IMR-90 (cell line): ENCODE measurements around the gene ZNF526. TPM values are rescaled to one million over a fixed set of nuclear protein-coding genes. Genes with fewer than 3 reads are reported as not detected.
A peak's percentile ranks its signal among the peaks of the same experiment; 100 is the strongest.

Experiments used
- ATAC-seq: fragments of 200-7000 bp; cut with Tn5 transposase; 2 replicates; pipeline ENCODE4 v1.9.1; 2020; ENCODE audit warnings: low read depth, mild to moderate bottlenecking, moderate library complexity
- BruUV-seq: library from RNA; stranded (reverse); fragments of 400-500 nt; replicated peaks from 2 replicates; lab custom pipeline; 2021; lab: Mats Ljungman, UMichigan
- CTCF ChIA-PET: fragments of 300-600 bp; formaldehyde crosslinking; extraction: SDS; loops from one replicate; lab custom pipeline; 2021; ENCODE audit warnings: antibody characterized with exemption; lab: Yijun Ruan, JAX
- POLR2A ChIA-PET: fragments of 300-600 bp; sonication (Branson Sonifier 250); formaldehyde crosslinking; loops from one replicate; lab custom pipeline; 2022; ENCODE audit warnings: antibody characterized with exemption; ENCODE audit not compliant: unreplicated experiment; lab: Charles Lee
- DNase-seq: peaks from one replicate; pipeline ENCODE4 v3.0.0; 2013
- H2AFZ ChIP-seq: replicated peaks from 2 replicates; pipeline ENCODE3; 2013; ENCODE audit warnings: low read length, mild to moderate bottlenecking; ENCODE audit not compliant: poor library complexity
- H2AK5ac ChIP-seq: 2 replicates; pipeline ENCODE4 v1.6.1; 2013; ENCODE audit warnings: low read depth, low read length, inconsistent platforms
- H2AK9ac ChIP-seq: replicated peaks from 2 replicates; pipeline ENCODE3; 2013; ENCODE audit warnings: mild to moderate bottlenecking, low read depth, low read length, moderate library complexity; ENCODE audit not compliant: poor library complexity
- H2BK120ac ChIP-seq: 2 replicates; pipeline ENCODE4 v1.6.1; 2013; ENCODE audit warnings: low read depth, low read length, inconsistent platforms
- H2BK15ac ChIP-seq: 3 replicates; pipeline ENCODE4 v1.6.1; 2013; ENCODE audit warnings: low read depth, low read length, inconsistent platforms
- H2BK20ac ChIP-seq: 2 replicates; pipeline ENCODE4 v1.6.1; 2013; ENCODE audit warnings: low read depth, mild to moderate bottlenecking, inconsistent platforms, low read length, moderate library complexity
- H2BK5ac ChIP-seq: 2 replicates; pipeline ENCODE4 v1.6.1; 2013; ENCODE audit warnings: mild to moderate bottlenecking, low read depth, low read length, inconsistent platforms; ENCODE audit not compliant: poor library complexity, severe bottlenecking
- H3K14ac ChIP-seq: replicated peaks from 2 replicates; pipeline ENCODE4 v1.6.1; 2013; ENCODE audit warnings: low read depth, low read length, inconsistent platforms
- H3K18ac ChIP-seq: 2 replicates; pipeline ENCODE4 v1.6.1; 2013; ENCODE audit warnings: low read depth, low read length, control low read depth
- H3K23ac ChIP-seq: 2 replicates; pipeline ENCODE4 v1.6.1; 2013; ENCODE audit warnings: low read depth, low read length, inconsistent platforms
- H3K27ac ChIP-seq: 2 replicates; pipeline ENCODE4 v1.5.1; 2013; ENCODE audit warnings: mild to moderate bottlenecking, control low read depth, low read length; ENCODE audit not compliant: insufficient read depth
- H3K27me3 ChIP-seq: 2 replicates; pipeline ENCODE4 v1.6.1; 2013; ENCODE audit warnings: low read length; ENCODE audit not compliant: control insufficient read depth, insufficient read depth
- H3K36me3 ChIP-seq: 2 replicates; pipeline ENCODE4 v1.6.1; 2013; ENCODE audit warnings: low read length, mixed read lengths; ENCODE audit not compliant: control insufficient read depth, insufficient read depth
- H3K4ac ChIP-seq: 2 replicates; pipeline ENCODE4 v1.6.1; 2013; ENCODE audit warnings: low read depth, low read length, inconsistent platforms
- H3K4me1 ChIP-seq: 2 replicates; pipeline ENCODE4 v1.6.1; 2013; ENCODE audit warnings: low read length, mixed read lengths; ENCODE audit not compliant: control insufficient read depth, insufficient read depth
- H3K4me2 ChIP-seq: 2 replicates; pipeline ENCODE4 v1.6.1; 2013; ENCODE audit warnings: low read depth, mild to moderate bottlenecking, control low read depth, low read length, moderate library complexity
- H3K4me3 ChIP-seq: 2 replicates; pipeline ENCODE4 v1.5.1; 2013; ENCODE audit warnings: low read depth, mild to moderate bottlenecking, control low read depth, low read length, moderate library complexity; ENCODE audit not compliant: insufficient read depth
- H3K56ac ChIP-seq: 2 replicates; pipeline ENCODE4 v1.6.1; 2013; ENCODE audit warnings: low read length, inconsistent platforms; ENCODE audit not compliant: insufficient read depth; ENCODE audit errors: extremely low read depth
- H3K79me1 ChIP-seq, 2 experiments: 2 replicates each; pipeline ENCODE4 v1.6.1; 2013; ENCODE audit warnings: low read length in 2 of 2, inconsistent platforms in 1 of 2, low read depth in 1 of 2
- H3K9ac ChIP-seq: 2 replicates; pipeline ENCODE4 v1.6.1; 2013; ENCODE audit warnings: low read depth, low read length, control low read depth
- H3K9me1 ChIP-seq: 2 replicates; pipeline ENCODE4 v1.6.1; 2013; ENCODE audit warnings: low read length, inconsistent platforms; ENCODE audit not compliant: insufficient read depth
- H3K9me3 ChIP-seq: 2 replicates; pipeline ENCODE4 v1.6.1; 2013; ENCODE audit warnings: low read length; ENCODE audit not compliant: control insufficient read depth, insufficient read depth
- H4K20me1 ChIP-seq: 2 replicates; pipeline ENCODE4 v1.6.1; 2013; ENCODE audit warnings: low read length, inconsistent platforms; ENCODE audit not compliant: insufficient read depth
- H4K5ac ChIP-seq: 2 replicates; pipeline ENCODE4 v1.6.1; 2013; ENCODE audit warnings: mild to moderate bottlenecking, low read depth, low read length, control low read depth
- H4K8ac ChIP-seq, 2 experiments: 2 replicates each; pipeline ENCODE4 v1.6.1; 2013; ENCODE audit warnings: low read depth in 2 of 2, low read length in 2 of 2, control low read depth in 1 of 2, inconsistent platforms in 1 of 2
- H4K91ac ChIP-seq: 2 replicates; pipeline ENCODE4 v1.6.1; 2013; ENCODE audit warnings: low read depth, low read length, inconsistent platforms; ENCODE audit not compliant: insufficient read depth
- BHLHE40 ChIP-seq: fragments of 150-350 bp; IDR thresholded peaks from 2 replicates; pipeline ENCODE4 v1.6.1; 2016; ENCODE audit warnings: mild to moderate bottlenecking, low read depth, low read length
- CHD1 ChIP-seq: IDR thresholded peaks from 2 replicates; pipeline ENCODE4 v1.6.1; 2012; ENCODE audit warnings: low read depth, low read length, improper control_type of control experiment
- MAZ ChIP-seq: IDR thresholded peaks from 2 replicates; pipeline ENCODE4 v1.6.1; 2012; ENCODE audit warnings: low read depth, mild to moderate bottlenecking, low read length, improper control_type of control experiment, moderate library complexity, borderline replicate concordance
- MXI1 ChIP-seq: IDR thresholded peaks from 2 replicates; pipeline ENCODE4 v1.6.1; 2012; ENCODE audit warnings: low read depth, mild to moderate bottlenecking, low read length, moderate library complexity, borderline replicate concordance
- POLR2A ChIP-seq: IDR thresholded peaks from 2 replicates; pipeline ENCODE4 v1.6.1; 2012; ENCODE audit warnings: mild to moderate bottlenecking, low read depth, low read length
- WGBS, 2 experiments: methylation state at CpG; one replicate each; pipeline versions ENCODE4 v1.1.5 to v1.1.7; 2013; ENCODE audit warnings: missing lambda C conversion rate in 2 of 2; ENCODE audit not compliant: insufficient read length in 1 of 2; ENCODE audit errors: extremely low coverage in 2 of 2; 5-methylcytosine and 5-hydroxymethylcytosine counted together
- dilution Hi-C: fragments of 300-500 bp; cut with HindIII; formaldehyde crosslinking; loops from one replicate; pipeline ENCODE4 v1.14.3; 2018; ENCODE audit warnings: low sequenced_read_pairs; ENCODE audit not compliant: unreplicated experiment
- in situ Hi-C: fragments of 300-500 bp; cut with MboI; formaldehyde crosslinking; loops from 3 replicates; pipeline ENCODE4 v1.14.3; 2019; ENCODE audit warnings: low sequenced_read_pairs, inconsistent platforms, mixed read lengths
- intact Hi-C: fragments of 100-400 bp; cut with micrococcal nuclease; formaldehyde crosslinking; loops from 2 replicates; pipeline ENCODE4 v1.10.0; 2022
- polyA plus RNA-seq, 3 experiments: library from polyadenylated mRNA; depleted of rRNA; stranded (reverse); fragments of >200 nt; gene quantifications; 2 replicates each; pipeline ENCODE4 v1.2.3, GENCODE V29; 2012; ENCODE audit warnings: low replicate concordance in 1 of 3
- total RNA-seq: library from RNA; depleted of rRNA; stranded (reverse); fragments of >200 nt; gene quantifications from 2 replicates; pipeline ENCODE4 v1.2.3, GENCODE V29; 2012

ZNF526 gene
- total and polyA plus RNA-seq, 2 of the 4 experiments (the other 2 are of a cell fraction), result 7.3 to 13.6 TPM

DNA sequence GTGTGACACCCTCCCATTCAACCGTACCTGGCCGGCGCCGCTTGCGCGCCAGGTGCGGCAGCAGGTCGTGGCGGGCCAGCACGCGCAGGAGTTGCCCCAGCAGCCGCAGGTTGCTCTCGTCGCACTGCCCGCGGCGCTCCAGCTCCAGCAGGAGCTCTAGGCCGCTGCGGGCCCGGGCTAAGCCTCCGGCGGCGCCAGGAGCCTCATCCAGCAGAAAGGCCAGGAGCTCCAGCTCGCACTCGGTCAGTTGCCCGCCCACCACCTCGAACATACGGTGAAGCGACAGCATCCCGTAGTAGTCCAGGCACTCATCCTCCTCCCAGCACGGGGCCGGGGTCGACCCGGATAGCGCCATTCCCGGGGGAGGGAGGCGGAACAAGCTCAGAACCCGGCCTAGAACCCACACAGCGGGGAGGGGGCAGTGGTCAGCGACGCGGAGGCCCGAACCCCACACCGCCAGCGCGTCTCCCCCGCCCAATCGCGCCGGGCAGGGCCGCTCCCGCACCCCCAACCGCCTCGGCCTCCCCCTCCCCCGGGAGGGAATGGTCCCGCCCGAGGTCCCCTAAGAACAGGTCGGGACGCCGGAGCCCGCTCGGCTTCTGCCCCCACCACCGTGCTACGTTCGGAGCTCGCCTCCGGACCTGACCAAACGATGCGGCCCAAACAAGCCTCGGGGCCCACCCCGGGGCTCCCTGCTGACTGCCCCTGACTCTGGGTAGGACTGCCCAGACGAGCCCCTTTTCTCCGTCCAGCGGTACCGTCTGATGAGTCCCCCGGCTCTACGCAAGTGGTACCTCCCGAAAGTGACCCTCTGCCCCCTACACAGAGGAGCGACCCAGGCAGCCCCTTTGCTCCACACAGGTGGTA, 3.2 kb upstream of the ZNF526 start:
- Histone ChIP-seq H2BK120ac (peak overlapping the region; percentile 36; the same call in 1 of the 2 replicates), H2BK15ac (no peak overlapping the region), H3K14ac (peak overlapping the region; percentile 79), H4K91ac (peak overlapping the region; percentile 34), H4K8ac (peak overlapping the region; percentile 16 to 85), H2AFZ (peak overlapping the region; percentile 67), H3K4me3 (peak overlapping the region; percentile 77), H3K9me1 (peaks cover 7% of the 10 kb centered on the region; the same call in 1 of the 2 replicates), H2BK5ac (peak overlapping the region; percentile 15), H4K5ac (peak overlapping the region; percentile 59; the same call in 1 of the 2 replicates), H3K27ac (peak overlapping the region; percentile 8), H2AK5ac (peak overlapping the region; percentile 83; the same call in 1 of the 2 replicates), H3K9ac (peak overlapping the region; percentile 74), H3K4me2 (peak overlapping the region; percentile 67), H3K4ac (peak overlapping the region; percentile 72), H3K9me3 (no peaks in the 10 kb centered on the region), H3K4me1 (peaks cover 11% of the 10 kb centered on the region), H2AK9ac (peak overlapping the region; percentile 13), H3K36me3 (peaks cover 4% of the 10 kb centered on the region), H3K23ac (peak overlapping the region; percentile 79), H2BK20ac (no peak overlapping the region), H3K56ac (no peak overlapping the region; the same call in 1 of the 2 replicates), H4K20me1 (peaks cover 5% of the 10 kb centered on the region), H3K18ac (peak overlapping the region; percentile 21; the same call in 1 of the 2 replicates), H3K27me3 (no peaks in the 10 kb centered on the region), H3K79me1 (peaks cover 34 to 83% of the 10 kb centered on the region in 2 experiments)
- DNase-seq (peak; percentile 16), ATAC-seq (peak; percentile 22)
- in situ Hi-C loops (no loop called here), dilution Hi-C loops (no loop called here), intact Hi-C loops (no loop called here)
- CTCF ChIA-PET, result no interaction called here
- POLR2A ChIA-PET, result no interaction called here
- TF ChIP-seq BHLHE40 (peak; percentile 58), MXI1 (no peak), CHD1 (peak; percentile 30; the same call in 1 of the 2 replicates), POLR2A (peak; percentile 13; the same call in 1 of the 2 replicates), MAZ (peak; percentile 53; the same call in 1 of the 2 replicates)
- BruUV-seq, result no TSS peak
- WGBS, 2 experiments, result 3% methylated on average over 43 of the region's 79 CpGs; no CpG with 5 or more reads in 1 of the 2 experiments
